Lower lobe of right lung (tissue), 2 donors: ENCODE data around the gene PRR20G. TPM values are rescaled to one million over a fixed set of nuclear protein-coding genes. Genes with fewer than 3 reads are reported as not detected.
A peak's percentile ranks its signal among the peaks of the same experiment; 100 is the strongest.

ENCODE experiments used
- ATAC-seq, 2 donors: fragments of 200-7000 bp; cut with Tn5 transposase; one replicate each; pipeline ENCODE4 v1.9.1; 2020 to 2022; ENCODE audit warnings: mild to moderate bottlenecking in 2 of 2, moderate library complexity in 2 of 2
- DNase-seq: peaks from one replicate; pipeline ENCODE4 v3.0.0-alpha.2; 2020
- H3K27ac ChIP-seq: fragments of 200-600 bp; one replicate; pipeline ENCODE4 v1.8.0; 2022
- H3K27me3 ChIP-seq: fragments of 200-600 bp; one replicate; pipeline ENCODE4 v1.8.0; 2022; ENCODE audit warnings: low read depth
- H3K36me3 ChIP-seq: fragments of 200-600 bp; one replicate; pipeline ENCODE4 v1.8.0; 2022; ENCODE audit warnings: mild to moderate bottlenecking
- H3K4me1 ChIP-seq: fragments of 200-600 bp; one replicate; pipeline ENCODE4 v1.8.0; 2022
- H3K4me3 ChIP-seq: fragments of 200-600 bp; one replicate; pipeline ENCODE4 v1.8.0; 2022; ENCODE audit warnings: mild to moderate bottlenecking
- H3K9me3 ChIP-seq: fragments of 200-600 bp; one replicate; pipeline ENCODE4 v1.8.0; 2022
- CTCF ChIP-seq: fragments of 200-600 bp; IDR thresholded peaks from one replicate; pipeline ENCODE4 v1.8.0; 2022; ENCODE audit warnings: antibody characterized with exemption, mild to moderate bottlenecking
- intact Hi-C: fragments of 100-400 bp; cut with DNase I; formaldehyde crosslinking; loops from one replicate; pipeline ENCODE4 v1.11.0; 2022
- total RNA-seq: library from RNA; stranded (reverse); fragmentation: NEBNext Ultra II Directional; extraction: Animal tissue kit (Norgen Biotek cat#: 25700); gene quantifications from one replicate; pipeline ENCODE4 v1.2.1, GENCODE V29; 2021
- donor health status: DM: no; HTN: yes; CAD: no; lungs with severe emphysema.

Gene PRR20G
- total RNA-seq, 1 donor from 2014 or later, result not detected

GRCh38 chr3:127274200-127274760 is 13.6 kb downstream of the PRR20G start:
- Histone ChIP-seq H3K36me3 (no peaks in the 10 kb centered on the region), H3K9me3 (peaks cover 6% of the 10 kb centered on the region), H3K4me1 (no peaks in the 10 kb centered on the region), H3K4me3 (no peak overlapping the region), H3K27ac (no peak overlapping the region), H3K27me3 (no peaks in the 10 kb centered on the region)
- no peak for ATAC-seq
- DNase-seq, result no peak
- intact Hi-C loops, result no loop called here
- TF ChIP-seq CTCF, result no peak

DNA sequence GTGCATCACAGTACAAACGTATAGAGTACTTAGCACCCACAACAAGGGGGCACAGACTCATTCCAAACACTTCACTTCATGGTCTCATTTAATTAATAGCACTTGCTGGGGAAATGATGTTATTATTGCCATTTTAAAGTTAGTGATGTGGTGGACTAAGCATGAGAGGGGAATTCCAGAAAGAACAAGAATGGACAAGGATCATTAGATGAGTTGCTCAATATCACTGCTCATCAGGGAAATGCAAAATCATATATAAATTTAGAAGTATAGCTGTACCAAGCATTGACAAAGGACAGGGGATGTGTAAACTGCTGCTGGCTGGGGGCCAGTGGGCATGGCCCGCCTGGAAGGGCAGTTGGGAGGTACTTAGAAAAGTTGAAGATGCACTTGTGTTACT is 14.6 kb downstream of the PRR20G start:
- no peak for TF ChIP-seq CTCF
- Histone ChIP-seq H3K27me3 (no peaks in the 10 kb centered on the region), H3K9me3 (peaks cover 12% of the 10 kb centered on the region), H3K36me3 (no peaks in the 10 kb centered on the region), H3K4me1 (no peaks in the 10 kb centered on the region), H3K4me3 (no peak overlapping the region), H3K27ac (no peak overlapping the region)
- DNase-seq (no peak), ATAC-seq (no peak)
- intact Hi-C loops, result no loop called here

DNA sequence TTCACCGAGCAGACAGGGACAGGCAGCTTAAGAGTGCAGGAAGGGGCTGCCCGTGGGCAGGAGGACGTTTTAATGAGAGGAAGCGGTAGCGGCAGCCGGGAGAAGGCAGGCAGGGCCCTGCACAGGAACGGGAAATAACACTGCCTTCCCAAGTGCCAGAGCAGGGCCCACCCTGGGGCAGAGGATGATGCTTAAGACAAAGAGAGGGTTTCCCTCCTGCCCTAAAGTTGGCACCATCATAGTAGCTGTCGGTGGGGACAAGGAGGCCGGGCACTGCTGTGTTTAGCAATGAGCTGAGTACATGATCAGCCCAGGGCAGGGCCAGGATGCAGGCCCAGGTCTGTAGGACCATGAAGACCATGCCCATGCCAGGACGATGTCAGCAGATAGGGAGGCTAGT is 21.7 kb downstream of the PRR20G start:
- DNase-seq (no peak), ATAC-seq (peak in 1 of 2 donors; percentile 12)
- TF ChIP-seq CTCF, result no peak
- H3K36me3 ChIP-seq, result no peaks in the 10 kb centered on the region
- H3K27ac ChIP-seq, result no peak overlapping the region
- intact Hi-C loops, result no loop called here
- peaks cover 12% of the 10 kb centered on the region for H3K9me3 ChIP-seq
- H3K4me1 ChIP-seq, result no peaks in the 10 kb centered on the region
- H3K27me3 ChIP-seq, result peaks cover 5% of the 10 kb centered on the region
- H3K4me3 ChIP-seq, result no peak overlapping the region

GRCh38 chr3:127265581-127265981 is 22.3 kb downstream of the PRR20G start:
- Histone ChIP-seq H3K27me3 (peaks cover 5% of the 10 kb centered on the region), H3K9me3 (peaks cover 12% of the 10 kb centered on the region), H3K4me3 (no peak overlapping the region), H3K27ac (no peak overlapping the region), H3K36me3 (no peaks in the 10 kb centered on the region), H3K4me1 (no peaks in the 10 kb centered on the region)
- no peak for TF ChIP-seq CTCF
- ATAC-seq, result no peak
- intact Hi-C loops, result no loop called here
- DNase-seq, result no peak

DNA sequence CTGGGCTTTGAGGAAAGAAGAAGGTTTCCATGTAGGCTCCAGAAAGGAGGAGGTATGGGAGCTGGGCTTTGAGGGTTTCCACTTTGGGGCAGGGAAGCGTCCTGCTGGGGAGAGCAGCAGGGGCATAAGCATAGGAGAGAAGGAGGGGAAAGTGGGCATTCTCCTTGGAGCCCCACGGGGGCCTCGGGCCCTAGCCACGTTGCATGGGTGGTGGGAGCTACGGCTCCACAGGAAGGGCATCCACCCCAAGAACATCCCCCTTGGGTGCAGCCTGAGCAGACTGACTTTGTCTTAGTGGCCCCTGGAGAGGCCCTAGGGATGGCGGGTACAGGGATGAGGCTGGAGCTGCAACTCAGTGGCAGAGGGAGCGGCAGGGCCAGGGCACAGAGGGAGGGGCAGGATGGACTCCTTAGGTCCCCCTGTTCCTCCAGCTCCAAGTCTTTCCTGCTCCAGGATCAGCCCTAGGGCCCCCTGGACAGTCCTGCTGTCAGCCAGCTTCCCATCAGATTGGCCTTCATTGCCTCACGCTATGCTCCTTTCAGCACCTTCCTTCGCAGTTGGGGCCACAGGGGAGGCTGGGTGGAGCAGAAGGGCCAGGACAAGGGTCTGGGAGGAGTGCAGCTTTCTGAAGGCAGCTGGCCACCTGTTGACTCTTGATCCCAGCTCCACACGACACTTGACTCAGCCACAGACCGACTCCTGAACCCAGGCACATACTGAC is 22.9 kb downstream of the PRR20G start:
- DNase-seq, result no peak
- TF ChIP-seq CTCF, result no peak
- H3K9me3 ChIP-seq, result peaks cover 12% of the 10 kb centered on the region
- H3K4me1 ChIP-seq, result no peaks in the 10 kb centered on the region
- peaks cover 5% of the 10 kb centered on the region for H3K27me3 ChIP-seq
- H3K4me3 ChIP-seq, result no peak overlapping the region
- intact Hi-C loops, result no loop called here
- peak in 1 of 2 donors; percentile 5 for ATAC-seq
- no peaks in the 10 kb centered on the region for H3K36me3 ChIP-seq
- H3K27ac ChIP-seq, result no peak overlapping the region
